GM19099 (cell line): ENCODE measurements around the gene C6orf141.

Experiments
- POLR2A ChIP-seq: IDR thresholded peaks from 3 replicates; pipeline ENCODE4 v1.6.1; 2011; ENCODE audit warnings: low read depth; ENCODE audit not compliant: insufficient read length; ENCODE audit errors: extremely low read depth

The C6orf141 gene

DNA sequence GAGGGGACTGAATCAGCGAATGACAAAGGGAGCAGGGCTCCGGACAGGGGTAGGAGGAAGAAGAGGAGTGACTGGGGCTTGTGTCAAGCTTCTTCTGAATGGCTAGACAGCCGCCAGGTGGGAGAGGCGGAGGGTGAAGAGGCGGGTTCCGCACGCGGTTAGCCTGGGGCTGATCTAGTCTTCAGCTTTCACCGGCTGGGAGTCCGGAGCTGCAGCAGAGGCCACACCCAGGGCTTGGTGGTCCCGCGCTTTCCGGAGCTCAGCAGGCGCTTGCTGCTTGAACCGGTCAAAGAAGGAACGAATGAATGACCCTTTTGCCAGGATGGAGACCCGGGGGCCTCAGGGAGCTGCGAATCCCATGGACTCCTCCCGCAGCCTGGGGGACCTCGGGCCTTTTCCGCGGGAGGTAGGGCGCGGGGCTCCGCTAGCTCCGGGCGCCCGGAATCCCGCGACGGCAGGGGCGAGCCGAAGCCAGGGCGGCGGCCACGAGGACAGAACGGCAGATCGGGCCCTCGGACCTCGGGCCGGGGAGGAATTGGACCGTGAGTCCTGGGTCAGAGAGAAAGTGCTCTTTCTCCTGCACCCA lies at the start of gene C6orf141:
Gene C6orf141 (plus strand): TSS at position 177 of the 586 bp plus-strand sequence. CDS start 125 bp downstream, at position 302.
- TF ChIP-seq POLR2A = no peak

DNA sequence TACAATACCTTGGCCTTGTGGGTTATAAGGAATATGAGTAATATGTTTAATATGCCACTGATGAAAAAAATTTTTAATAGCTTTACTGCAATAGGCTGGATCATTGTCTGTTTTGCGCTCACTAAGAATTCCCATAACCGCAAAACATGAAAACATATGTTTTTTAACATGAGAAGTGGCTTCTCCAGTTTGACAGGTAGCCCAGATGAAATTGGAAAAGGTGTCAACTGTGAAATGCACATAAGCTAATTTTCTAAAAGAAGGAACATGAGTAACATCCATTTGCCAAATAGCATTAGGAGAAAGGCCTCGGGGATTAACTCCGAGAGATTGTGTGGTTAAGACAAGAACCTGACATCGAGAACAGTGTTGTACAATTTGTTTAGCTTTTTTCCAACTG lies 45.8 kb upstream of the C6orf141 start:
- TF ChIP-seq POLR2A = no peak

DNA sequence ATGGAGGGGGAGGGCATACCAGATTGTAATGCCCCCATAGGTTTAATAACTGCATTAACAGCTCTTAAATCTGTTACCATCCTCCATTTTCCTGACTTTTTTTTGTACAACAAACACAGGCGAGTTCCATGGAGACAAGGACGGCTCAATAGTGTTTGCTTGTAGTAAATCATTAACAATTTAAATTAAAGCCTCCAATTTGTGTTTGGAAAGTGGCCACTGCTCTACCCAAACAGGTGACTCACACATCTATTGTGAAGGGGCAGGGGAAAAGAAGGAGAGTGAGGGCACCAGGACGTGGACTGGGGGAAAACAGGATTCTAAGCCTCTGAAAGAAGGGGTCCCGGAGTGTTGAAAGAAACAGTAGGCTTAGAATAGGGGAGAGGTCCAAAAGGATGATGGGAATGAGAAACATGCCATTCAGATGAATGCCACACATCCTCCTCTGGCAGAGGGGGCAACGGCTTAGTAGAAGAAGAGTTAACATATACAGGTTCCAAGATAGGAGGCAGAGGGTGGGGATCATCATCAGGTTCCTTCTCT lies 43.8 kb upstream of the C6orf141 start:
- no peak for TF ChIP-seq POLR2A

DNA sequence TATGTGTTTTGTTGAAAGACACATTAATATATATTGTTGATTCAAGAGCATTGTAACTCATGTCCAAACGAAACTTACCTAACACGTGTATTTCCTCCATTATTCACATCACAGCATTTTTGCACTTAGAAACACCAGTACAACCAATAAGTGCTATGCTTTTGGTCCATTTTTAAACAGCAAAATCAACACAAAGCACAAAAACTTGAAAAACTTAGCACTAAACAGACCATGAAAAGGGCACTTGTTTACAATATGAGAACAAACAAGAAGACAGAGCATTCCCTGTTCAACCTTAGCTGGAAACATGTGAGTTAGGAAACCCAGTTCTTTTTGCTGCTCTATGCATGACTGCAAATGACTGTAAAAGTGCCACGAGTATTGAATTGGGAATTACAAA lies 41.1 kb upstream of the C6orf141 start:
- no peak for TF ChIP-seq POLR2A

DNA sequence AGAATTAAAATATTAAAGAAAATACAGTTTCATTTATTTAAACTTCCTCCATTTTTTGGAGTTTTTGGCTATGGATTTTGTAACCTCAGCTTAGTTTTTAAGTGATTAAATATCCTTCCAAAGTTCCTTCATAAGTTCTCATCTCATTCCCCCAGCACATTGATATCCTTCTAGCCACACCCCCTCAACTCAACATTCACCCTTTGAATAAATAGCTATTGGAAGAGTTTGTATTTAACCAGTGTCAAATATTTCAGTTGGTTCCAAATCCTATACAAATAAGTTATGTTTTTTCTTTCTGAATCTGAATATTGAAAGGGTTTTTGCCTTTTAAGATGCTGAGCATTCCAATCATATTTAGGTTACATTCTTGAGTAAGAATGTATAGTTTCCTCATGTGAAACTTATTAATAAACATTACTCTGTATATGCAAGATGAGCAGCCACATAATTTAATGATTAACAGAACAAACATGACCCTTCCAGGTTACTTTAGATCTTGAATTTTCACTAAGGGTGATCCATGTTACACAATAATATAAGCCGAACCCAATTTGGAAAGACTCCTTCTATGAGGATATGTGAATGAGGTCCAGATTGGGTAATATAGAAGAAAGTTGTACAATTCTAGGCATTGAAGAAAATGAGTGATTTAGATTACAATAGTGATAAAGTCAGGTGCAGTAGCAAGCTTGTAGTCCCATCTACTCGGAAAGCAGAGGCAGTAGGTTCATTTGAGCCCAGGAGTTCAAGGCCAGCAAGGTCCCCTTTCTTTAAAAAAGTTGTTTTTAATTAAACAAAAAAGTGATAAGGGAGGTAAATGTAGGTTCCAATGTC lies 37.1 kb upstream of the C6orf141 start:
- TF ChIP-seq POLR2A = no peak

DNA sequence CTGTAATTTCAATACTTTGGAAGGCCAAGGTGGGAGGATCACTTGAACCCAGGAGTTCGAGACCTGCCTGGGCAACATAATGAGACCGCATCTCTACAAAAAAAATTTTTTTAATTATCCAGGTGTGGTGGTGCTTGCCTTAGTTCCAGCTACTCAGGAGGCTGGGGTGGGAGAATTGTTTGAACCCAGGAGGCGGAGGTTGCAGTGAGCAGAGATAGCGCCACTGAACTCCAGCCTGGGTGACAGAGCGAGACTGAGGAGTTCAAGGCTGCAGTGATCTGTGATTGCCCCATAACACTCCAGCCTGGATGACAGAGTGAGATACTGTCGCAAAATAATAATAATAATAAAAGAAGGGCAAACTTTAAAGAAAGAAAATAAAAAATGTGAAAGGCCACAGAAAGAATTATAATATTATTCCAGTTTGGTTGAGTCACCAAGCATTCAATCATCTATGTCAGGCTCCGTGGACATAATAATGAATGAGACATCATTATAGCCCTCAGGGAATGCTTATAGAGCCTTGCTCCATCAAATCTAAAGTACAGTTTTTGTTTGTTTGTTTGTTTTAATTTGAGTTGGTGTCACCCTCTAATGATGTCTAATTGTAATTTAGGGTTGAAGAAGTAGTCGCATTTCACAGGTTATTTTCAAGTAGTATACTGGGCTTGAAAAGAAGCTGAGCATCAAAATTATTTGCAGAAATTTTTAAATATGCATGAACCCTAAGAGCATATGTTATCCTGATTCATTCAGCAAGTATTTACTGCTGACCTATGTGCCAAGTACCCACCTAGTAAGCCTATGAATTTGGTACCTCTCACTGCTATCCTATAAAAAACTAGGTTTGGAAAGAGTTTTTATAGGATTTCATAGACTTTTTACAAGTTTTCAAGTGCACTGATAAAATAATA lies 35.6 kb upstream of the C6orf141 start:
- no peak for TF ChIP-seq POLR2A

DNA sequence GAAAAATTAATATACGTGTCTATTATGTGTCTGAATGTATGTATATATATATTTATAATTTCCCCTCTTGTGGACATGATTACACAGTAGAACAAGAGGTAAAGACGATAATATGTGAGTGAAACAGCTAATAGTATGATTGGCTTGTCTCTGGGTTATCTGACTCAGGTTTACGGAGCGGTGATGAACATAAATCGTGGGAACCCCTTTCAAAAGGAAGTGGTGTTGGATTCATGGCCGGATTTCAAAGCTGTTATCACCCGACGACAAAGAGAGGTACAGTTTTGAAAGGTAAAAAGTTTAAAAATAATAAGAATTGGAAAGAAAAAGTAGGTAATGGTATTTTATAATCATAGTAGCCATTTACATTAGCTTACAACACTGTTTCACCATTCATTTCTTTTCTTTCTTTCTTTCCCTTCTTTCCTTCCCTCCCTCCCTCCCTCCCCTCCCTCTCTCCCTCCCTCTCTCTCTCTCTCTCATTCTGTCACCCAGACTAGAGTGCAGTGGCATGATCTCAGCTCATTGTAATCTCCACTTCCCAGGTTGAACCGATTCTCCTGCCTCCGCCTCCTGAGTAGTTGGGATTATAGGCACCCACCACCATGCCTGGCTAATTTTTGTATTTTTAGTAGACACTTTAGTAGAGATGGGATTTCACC lies 34.9 kb upstream of the C6orf141 start:
- no peak for TF ChIP-seq POLR2A

DNA sequence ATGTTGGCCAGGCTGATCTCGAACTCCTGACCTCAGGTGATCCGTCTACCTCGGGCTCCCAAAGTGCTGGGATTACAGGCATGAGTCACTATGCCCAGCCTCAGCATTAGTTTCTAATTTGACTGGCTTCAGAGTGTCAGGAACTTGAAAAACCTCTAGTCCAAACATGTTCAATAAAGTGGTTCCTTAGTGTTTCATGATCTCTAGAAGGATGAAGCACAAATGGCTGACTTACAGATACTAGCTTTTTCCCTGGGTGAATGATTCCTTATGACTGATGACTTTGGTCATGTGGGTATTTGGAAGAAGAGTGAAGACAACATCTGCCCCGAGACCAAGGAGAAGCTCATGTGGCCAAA lies 34.3 kb upstream of the C6orf141 start:
- TF ChIP-seq POLR2A = no peak

DNA sequence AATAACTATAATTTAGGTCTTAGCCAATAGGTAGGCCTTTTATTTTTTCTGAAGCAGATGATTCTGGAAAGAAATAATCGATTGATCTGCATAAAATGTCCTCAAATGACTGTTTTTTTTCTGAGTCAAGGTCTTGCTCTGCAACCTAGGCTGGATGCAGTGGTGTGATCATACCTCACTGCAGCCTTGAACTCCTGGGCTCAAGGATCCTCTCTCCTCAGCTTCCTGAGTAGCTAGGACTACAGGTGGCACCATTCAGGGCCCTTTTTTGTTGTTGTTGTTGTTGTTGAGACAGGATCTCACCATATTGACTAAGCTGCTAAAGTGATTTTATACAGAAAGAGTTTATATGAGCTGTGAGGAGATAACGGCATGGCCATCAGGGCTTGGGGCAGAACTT lies 32.5 kb upstream of the C6orf141 start:
- no peak for TF ChIP-seq POLR2A

DNA sequence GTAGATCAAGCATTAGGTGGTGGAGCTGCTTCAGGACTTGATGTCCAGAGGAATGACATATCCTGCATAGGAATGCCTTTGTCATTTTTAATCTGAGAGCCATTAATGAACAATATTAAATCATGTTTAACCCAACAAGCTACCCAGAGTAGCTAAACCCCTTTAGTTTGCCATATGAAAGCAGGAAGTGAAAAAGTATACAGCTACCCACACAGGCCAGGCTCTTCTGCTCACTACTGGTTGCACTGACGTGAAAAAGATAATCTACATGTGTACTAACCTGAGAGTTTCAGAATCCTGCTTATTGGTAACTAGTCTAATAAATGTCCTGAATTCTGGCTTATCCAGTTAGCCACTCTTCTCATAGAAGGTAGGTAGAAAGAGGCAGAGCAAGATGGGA lies 30.8 kb upstream of the C6orf141 start:
- TF ChIP-seq POLR2A = no peak

DNA sequence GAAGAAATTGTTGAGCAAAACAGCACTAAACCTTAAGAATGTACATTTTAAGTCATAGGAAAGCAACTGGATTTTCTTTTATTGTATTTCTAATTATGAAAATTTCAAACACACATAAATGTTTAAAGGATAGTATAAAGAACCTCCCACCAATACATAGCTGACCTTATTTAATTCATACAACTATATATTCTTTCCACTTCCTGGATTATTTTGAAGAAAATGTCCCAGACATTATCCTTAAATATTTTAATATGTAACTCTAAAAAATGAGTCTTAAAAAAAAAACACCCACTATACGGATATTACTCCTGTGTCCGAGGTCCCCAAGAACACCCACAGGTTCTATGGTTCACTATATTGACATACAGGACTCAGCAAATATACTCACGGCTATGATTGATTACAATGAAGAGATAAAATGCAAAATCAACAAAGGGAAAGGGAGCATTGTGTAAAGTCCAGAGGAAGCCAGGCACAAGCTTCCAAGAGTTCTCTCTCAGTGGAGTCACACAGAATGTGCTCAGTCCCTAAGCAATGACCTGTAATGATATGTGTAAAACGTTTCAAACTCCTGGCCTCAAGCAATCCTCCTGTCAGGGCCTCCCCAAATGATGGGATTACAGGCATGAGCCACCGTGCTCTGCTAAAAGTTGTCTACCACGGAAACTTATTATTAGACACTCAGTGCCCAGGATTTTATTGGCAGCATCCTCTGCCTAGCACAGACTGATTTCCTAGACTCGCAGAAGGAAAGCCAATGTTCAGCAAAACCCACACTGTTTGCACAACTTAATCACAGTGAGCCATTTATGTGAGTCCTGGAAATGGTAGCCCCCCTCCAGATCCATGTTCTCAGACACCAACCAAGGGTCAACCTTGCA lies 27.5 kb upstream of the C6orf141 start:
- no peak for TF ChIP-seq POLR2A

DNA sequence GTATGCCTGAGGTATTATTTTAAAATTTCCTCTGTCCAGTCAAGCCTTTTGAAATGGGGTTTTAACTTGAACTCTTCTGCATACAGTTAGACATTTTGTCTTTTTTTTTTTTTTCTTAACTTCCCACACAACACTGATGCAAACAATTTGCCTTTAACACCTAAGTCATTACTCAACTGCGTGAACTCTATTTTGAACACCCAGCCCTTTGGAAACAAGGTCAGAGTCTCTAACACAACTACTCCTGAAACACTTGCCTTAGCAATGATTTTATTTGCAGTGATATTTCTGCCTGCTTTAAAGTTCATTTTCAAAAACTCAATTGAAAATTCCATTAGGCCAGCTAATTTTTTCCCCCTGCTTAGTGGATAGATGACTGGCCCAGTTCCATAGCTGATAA lies 26.6 kb upstream of the C6orf141 start:
- TF ChIP-seq POLR2A = no peak

DNA sequence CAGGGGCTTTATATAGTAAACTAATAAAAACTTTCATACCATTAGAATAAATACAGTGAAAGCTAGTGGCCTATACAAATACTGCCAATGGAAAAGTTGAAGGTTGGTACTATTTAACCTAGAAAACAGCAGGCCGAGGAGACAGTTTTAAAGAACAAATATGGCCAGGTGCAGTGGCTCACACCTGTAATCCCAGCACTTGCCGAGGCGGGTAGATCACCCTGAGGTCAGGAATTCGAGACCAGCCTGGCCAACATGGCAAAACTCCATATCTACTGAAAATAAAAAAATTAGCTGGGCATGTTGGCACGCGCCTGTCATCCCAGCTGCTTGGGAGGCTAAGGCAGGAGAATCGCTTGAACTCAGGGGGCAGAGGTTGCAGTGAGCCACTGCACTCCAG lies 25.9 kb upstream of the C6orf141 start:
- TF ChIP-seq POLR2A = no peak

DNA sequence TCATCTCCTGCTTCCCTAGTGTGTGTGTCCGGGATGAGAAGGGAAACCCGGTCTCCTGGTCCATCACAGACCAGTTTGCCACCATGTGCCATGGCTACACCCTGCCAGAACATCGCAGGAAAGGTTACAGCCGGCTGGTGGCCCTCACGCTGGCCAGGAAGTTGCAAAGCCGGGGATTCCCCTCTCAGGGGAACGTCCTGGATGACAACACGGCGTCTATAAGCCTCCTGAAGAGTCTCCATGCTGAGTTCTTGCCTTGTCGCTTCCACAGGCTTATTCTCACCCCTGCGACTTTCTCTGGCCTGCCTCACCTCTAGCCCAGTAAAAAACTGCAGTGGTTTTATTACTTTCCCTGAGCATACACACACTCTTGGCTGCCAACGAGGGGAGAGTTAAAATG lies 23.9 kb upstream of the C6orf141 start:
- no peak for TF ChIP-seq POLR2A
